CD4-positive, alpha-beta memory T cell (primary cell): ENCODE data around the gene KCTD17. TPM values are rescaled to one million over a fixed set of nuclear protein-coding genes. Genes with fewer than 3 reads are reported as not detected.

Experiments
- CTCF ChIA-PET: fragments of 350-600 bp; sonication (Branson Sonifier 250); formaldehyde crosslinking; loops from one replicate; lab custom pipeline; 2021; ENCODE audit warnings: inconsistent platforms; ENCODE audit not compliant: partially characterized antibody; lab: Charles Lee
- POLR2A ChIA-PET: fragments of 350-600 bp; sonication (Branson Sonifier 250); formaldehyde crosslinking; loops from one replicate; lab custom pipeline; 2021; ENCODE audit not compliant: partially characterized antibody; lab: Charles Lee
- DNase-seq, 5 donors: peaks; one replicate each; pipeline versions ENCODE4 v3.0.0 to v3.0.0-alpha.2; 2020 to 2022; ENCODE audit warnings: mixed read lengths in 1 of 5
- H3K27ac ChIP-seq: one replicate; pipeline ENCODE4 v1.7.0; 2013; ENCODE audit warnings: low read depth, low read length
- H3K27me3 ChIP-seq: 2 replicates; pipeline ENCODE4 v1.7.0; 2013; ENCODE audit warnings: mild to moderate bottlenecking, low read length, moderate library complexity; ENCODE audit not compliant: insufficient read depth
- H3K36me3 ChIP-seq: 2 replicates; pipeline ENCODE4 v1.7.0; 2013; ENCODE audit warnings: mild to moderate bottlenecking, low read length, moderate library complexity; ENCODE audit not compliant: insufficient read depth
- H3K4me1 ChIP-seq: 2 replicates; pipeline ENCODE4 v1.7.0; 2013; ENCODE audit warnings: mild to moderate bottlenecking, low read length, moderate library complexity; ENCODE audit not compliant: insufficient read depth
- H3K4me3 ChIP-seq, 2 donors: one replicate each; pipeline ENCODE4 v1.7.0; 2013; ENCODE audit warnings: low read length in 2 of 2, mild to moderate bottlenecking in 1 of 2
- H3K9me3 ChIP-seq, 2 donors: one replicate each; pipeline ENCODE4 v1.7.0; 2013; ENCODE audit warnings: low read length in 2 of 2, control low read depth in 1 of 2; ENCODE audit not compliant: control insufficient read depth in 1 of 2
- H3K27ac Mint-ChIP-seq, 7 donors: one replicate each; pipeline ENCODE4 v1.8.0; 2020 to 2021; ENCODE audit warnings: mixed read lengths in 7 of 7, mild to moderate bottlenecking in 6 of 7, inconsistent platforms in 3 of 7, moderate library complexity in 3 of 7
- H3K27me3 Mint-ChIP-seq, 2 donors: one replicate each; pipeline ENCODE4 v1.8.0; 2020 to 2021; ENCODE audit warnings: mixed read lengths in 2 of 2
- H3K36me3 Mint-ChIP-seq, 2 donors: one replicate each; pipeline ENCODE4 v1.8.0; 2020 to 2021; ENCODE audit warnings: mixed read lengths in 2 of 2, inconsistent platforms in 1 of 2, mild to moderate bottlenecking in 1 of 2
- H3K4me1 Mint-ChIP-seq, 4 donors: one replicate each; pipeline ENCODE4 v1.8.0; 2020 to 2021; ENCODE audit warnings: mixed read lengths in 4 of 4, mild to moderate bottlenecking in 1 of 4
- H3K4me3 Mint-ChIP-seq, 8 donors: one replicate each; pipeline ENCODE4 v1.8.0; 2020 to 2021; ENCODE audit warnings: mixed read lengths in 8 of 8, mild to moderate bottlenecking in 7 of 8, moderate library complexity in 6 of 8, inconsistent platforms in 3 of 8
- H3K9me3 Mint-ChIP-seq, 8 donors: one replicate each; pipeline ENCODE4 v1.8.0; 2020 to 2021; ENCODE audit warnings: mixed read lengths in 8 of 8, mild to moderate bottlenecking in 5 of 8, inconsistent platforms in 3 of 8, moderate library complexity in 1 of 8
- intact Hi-C: fragments of 100-400 bp; cut with micrococcal nuclease; formaldehyde crosslinking; loops from one replicate; pipeline ENCODE4 v1.15.1; 2023
- polyA plus RNA-seq, 2 donors: library from polyadenylated mRNA; unstranded; fragments of 300-500 nt; fragmentation: Illumina TruSeq; gene quantifications; one replicate each; pipeline ENCODE4 v1.2.3, GENCODE V29; 2021
- total RNA-seq, 2 experiments: library from RNA; stranded (reverse); gene quantifications; one replicate each; pipeline ENCODE4 v1.2.3, GENCODE V29; 2021

KCTD17 gene
- total and polyA plus RNA-seq, 4 experiments from 2014 or later: 9.0 to 33.4 (median 22.7) TPM

DNA sequence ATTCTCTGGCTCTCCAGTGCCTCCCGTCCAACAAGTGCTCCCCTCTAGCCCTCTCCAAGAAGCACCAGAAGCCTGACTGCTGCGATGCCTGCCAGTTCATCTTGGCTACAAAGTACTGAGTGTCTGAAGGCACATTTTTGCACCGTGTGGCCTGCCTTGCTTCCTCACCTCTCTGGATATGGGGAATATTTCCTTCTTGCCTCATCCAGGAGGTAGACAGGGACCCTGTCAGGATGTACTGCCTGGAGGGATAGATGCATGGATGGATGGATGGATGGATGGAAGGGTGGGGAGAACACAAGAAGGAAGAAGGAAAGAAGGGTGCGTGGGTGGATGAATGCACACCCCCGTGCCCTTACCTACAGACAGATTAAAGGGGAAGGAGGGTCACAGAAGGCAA lies 27.6 kb downstream of the KCTD17 start:
- H3K4me3 Mint-ChIP-seq: peak overlapping the region in 7 of 8 donors; percentile 46 to 84 (median 77)
- intact Hi-C loops: loop anchor here (1.0 to 5.0 kb wide), 3 partner anchors 43 to 163 kb away; partner anchors contain the start of gene RAC2
- peaks cover 0 to 1% (median 0%) of the 10 kb centered on the region in 8 donors for H3K9me3 Mint-ChIP-seq
- H3K4me1 Mint-ChIP-seq: peaks cover 28 to 54% (median 40%) of the 10 kb centered on the region in 4 donors
- Histone ChIP-seq H3K27me3 (no peaks in the 10 kb centered on the region), H3K36me3 (no peaks in the 10 kb centered on the region), H3K4me1 (peaks cover 34% of the 10 kb centered on the region), H3K27ac (peak overlapping the region; percentile 71), H3K4me3 (peak overlapping the region; percentile 0 to 7), H3K9me3 (no peaks in the 10 kb centered on the region)
- ChIA-PET POLR2A (interaction anchor here (0.7 to 3.9 kb wide), 19 partner anchors 11 to 303 kb away, joined by 3 to 45 read pairs (median 5); partner anchors contain the start of genes IFT27, IL2RB and KCTD17), CTCF (interaction anchor here (0.7 to 2.9 kb wide), 21 partner anchors 24 to 488 kb away, joined by 3 to 61 read pairs (median 5); partner anchors contain the start of genes IL2RB and RAC2)
- H3K36me3 Mint-ChIP-seq: peaks cover 0 to 3% of the 10 kb centered on the region in 2 donors
- DNase-seq: no peak
- H3K27ac Mint-ChIP-seq: peak overlapping the region; percentile 94 to 100 (median 99)
- H3K27me3 Mint-ChIP-seq: peaks cover 4 to 5% of the 10 kb centered on the region in 2 donors

DNA sequence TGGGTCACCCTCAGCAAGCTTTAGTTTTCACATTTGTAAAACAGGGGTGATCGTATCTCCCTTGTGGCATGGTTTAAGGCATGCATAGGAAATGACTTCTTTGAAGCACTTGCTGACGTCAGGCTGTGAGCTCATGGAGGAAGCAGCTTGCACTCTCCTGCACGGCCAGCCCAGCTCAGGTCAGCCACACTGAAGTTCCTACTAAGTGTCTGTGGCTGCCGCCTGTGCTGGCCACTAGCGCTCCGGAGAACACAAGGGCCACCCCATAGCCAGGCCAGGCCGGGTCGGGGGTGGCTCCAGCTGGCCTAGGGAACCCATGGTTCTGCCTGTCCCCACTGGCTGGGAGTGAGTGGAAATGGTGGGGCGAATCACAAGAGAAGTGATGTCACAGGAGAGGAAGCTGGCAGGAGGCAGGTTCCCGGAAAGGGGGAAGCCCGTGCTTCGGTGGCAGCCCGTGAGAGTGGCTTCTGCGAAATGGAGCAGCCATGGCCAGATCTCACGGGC lies 28.2 kb downstream of the KCTD17 start:
- CTCF ChIA-PET: interaction anchor here (0.7 to 2.9 kb wide), 27 partner anchors 12 to 487 kb away, joined by 3 to 61 read pairs (median 4); partner anchors contain the start of genes IL2RB and RAC2

DNA sequence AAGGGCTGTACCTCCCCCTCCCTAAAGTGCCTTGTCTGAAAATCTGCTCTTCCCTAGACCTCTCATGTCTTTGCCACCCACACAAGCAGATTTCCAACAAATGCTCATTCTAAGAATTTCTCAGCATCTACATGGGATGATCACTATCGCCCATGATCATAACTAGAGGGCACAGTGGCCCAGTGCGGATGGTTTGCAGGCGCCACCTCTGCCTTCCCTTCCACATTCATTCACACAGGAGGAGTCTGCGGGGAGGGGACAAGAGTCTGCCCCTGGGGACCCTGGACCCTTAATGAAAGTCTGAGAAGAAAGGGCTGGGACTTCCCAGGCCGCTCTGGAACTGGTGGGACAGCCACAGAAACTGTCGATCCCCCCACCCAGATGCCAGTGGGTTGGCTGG lies 28.9 kb downstream of the KCTD17 start:
- ChIA-PET CTCF (interaction anchor here (0.9 to 2.9 kb wide), 21 partner anchors 11 to 486 kb away, joined by 3 to 61 read pairs (median 4); partner anchors contain the start of gene IL2RB), POLR2A (interaction anchor here (1.0 to 3.9 kb wide), 12 partner anchors 10 to 304 kb away, joined by 3 to 45 read pairs (median 6); partner anchors contain the start of genes IFT27 and IL2RB)
- Mint-ChIP-seq H3K4me3 (peak overlapping the region in 6 of 8 donors; percentile 27 to 84 (median 64)), H3K36me3 (peaks cover 0 to 3% of the 10 kb centered on the region in 2 donors), H3K27ac (peak overlapping the region; percentile 94 to 100 (median 99)), H3K27me3 (peaks cover 0 to 3% of the 10 kb centered on the region in 2 donors), H3K4me1 (peaks cover 28 to 54% (median 40%) of the 10 kb centered on the region in 4 donors), H3K9me3 (peaks cover 0 to 1% (median 0%) of the 10 kb centered on the region in 8 donors)
- Histone ChIP-seq H3K9me3 (no peaks in the 10 kb centered on the region), H3K4me1 (peaks cover 34% of the 10 kb centered on the region), H3K27ac (peak overlapping the region; percentile 71), H3K27me3 (no peaks in the 10 kb centered on the region), H3K36me3 (no peaks in the 10 kb centered on the region), H3K4me3 (no peak overlapping the region)
- no peak for DNase-seq
- intact Hi-C loops: no loop called here

More for the DNA sequence above, 28.2 kb downstream of the KCTD17 start:
- POLR2A ChIA-PET: interaction anchor here (0.7 to 3.9 kb wide), 20 partner anchors 10 to 304 kb away, joined by 3 to 45 read pairs (median 4); partner anchors contain the start of genes IFT27, IL2RB and KCTD17
- peak overlapping the region; percentile 21 to 84 (median 69) for H3K4me3 Mint-ChIP-seq
- H3K27ac Mint-ChIP-seq: peak overlapping the region; percentile 94 to 100 (median 99)
- H3K9me3 Mint-ChIP-seq: peaks cover 0 to 1% (median 0%) of the 10 kb centered on the region in 8 donors
- peaks cover 28 to 54% (median 40%) of the 10 kb centered on the region in 4 donors for H3K4me1 Mint-ChIP-seq
- Histone ChIP-seq H3K4me3 (no peak overlapping the region), H3K9me3 (no peaks in the 10 kb centered on the region), H3K27me3 (no peaks in the 10 kb centered on the region), H3K4me1 (peaks cover 34% of the 10 kb centered on the region), H3K36me3 (no peaks in the 10 kb centered on the region), H3K27ac (peak overlapping the region; percentile 71)
- intact Hi-C loops: loop anchor here (1.0 to 5.0 kb wide), 3 partner anchors 43 to 163 kb away; partner anchors contain the start of gene RAC2
- peaks cover 0 to 5% of the 10 kb centered on the region in 2 donors for H3K27me3 Mint-ChIP-seq
- H3K36me3 Mint-ChIP-seq: peaks cover 0 to 3% of the 10 kb centered on the region in 2 donors
- DNase-seq: peak; percentile 90 to 98 (median 94)

DNA sequence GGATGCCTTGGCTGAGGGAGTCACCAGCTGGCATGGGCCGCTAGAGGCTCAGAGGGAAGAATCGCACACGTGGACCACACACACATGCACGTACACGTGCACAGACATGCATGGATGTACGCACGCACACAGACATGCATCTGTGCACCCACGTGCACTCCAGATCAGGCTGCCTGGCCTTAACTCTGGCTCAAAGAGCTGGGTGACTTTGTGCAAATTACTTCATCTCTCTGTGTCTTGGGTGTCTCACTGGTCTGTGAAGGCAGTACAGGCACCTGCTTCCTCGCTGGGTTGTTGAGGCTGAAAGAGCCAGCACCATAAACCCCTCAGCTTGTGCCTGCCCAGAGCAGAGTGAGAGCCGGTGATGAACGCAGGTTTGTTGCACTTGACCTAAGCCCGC lies 29.3 kb downstream of the KCTD17 start:
- H3K4me1 Mint-ChIP-seq: peaks cover 28 to 54% (median 40%) of the 10 kb centered on the region in 4 donors
- peaks cover 0 to 3% of the 10 kb centered on the region in 2 donors for H3K36me3 Mint-ChIP-seq
- intact Hi-C loops: no loop called here
- Histone ChIP-seq H3K27me3 (no peaks in the 10 kb centered on the region), H3K27ac (peak overlapping the region; percentile 71), H3K36me3 (no peaks in the 10 kb centered on the region), H3K9me3 (no peaks in the 10 kb centered on the region), H3K4me1 (peaks cover 34% of the 10 kb centered on the region), H3K4me3 (no peak overlapping the region)
- H3K4me3 Mint-ChIP-seq: no peak overlapping the region
- no peaks in the 10 kb centered on the region for H3K9me3 Mint-ChIP-seq
- DNase-seq: no peak
- ChIA-PET POLR2A (interaction anchor here (1.8 to 3.9 kb wide), 4 partner anchors 41 to 137 kb away, joined by 7 to 37 read pairs (median 20); partner anchors contain the start of gene IL2RB), CTCF (interaction anchor here (1.3 to 2.2 kb wide), 2 partner anchors 36 to 119 kb away, joined by 4 to 7 read pairs; no protein-coding TSS in a partner anchor)
- peak overlapping the region; percentile 83 to 100 (median 99) for H3K27ac Mint-ChIP-seq
- peaks cover 0 to 3% of the 10 kb centered on the region in 2 donors for H3K27me3 Mint-ChIP-seq

DNA sequence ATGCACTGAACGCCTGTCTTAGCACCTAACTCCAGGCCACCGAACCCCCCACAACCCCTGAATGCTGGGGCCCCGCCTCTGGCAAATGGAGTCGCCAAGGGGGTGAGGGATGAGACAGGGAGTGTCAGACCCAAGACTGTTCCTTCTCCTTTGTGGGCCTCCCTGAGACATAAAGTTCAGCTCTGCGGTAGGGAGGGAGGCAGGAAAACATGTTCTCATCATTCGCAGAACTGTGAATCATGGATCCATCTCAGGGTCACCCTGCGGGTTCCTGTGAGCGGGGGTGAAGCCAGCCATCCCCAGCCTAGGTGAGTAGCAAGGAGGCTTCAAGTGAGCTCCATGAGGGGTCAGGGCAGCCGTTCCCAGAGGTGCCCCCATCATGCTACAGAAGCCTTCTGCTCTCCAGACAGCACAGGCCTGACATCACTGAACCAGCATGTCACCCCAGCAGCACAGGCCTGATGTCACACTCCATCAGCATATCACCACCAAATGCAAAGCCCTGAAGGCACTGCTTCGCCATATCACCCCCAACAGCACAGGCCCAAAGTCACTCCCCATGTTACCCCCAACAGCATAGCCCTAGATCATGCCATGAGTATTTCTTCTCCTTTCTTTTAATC lies 30.8 kb downstream of the KCTD17 start:
- peaks cover 28 to 54% (median 40%) of the 10 kb centered on the region in 4 donors for H3K4me1 Mint-ChIP-seq

DNA sequence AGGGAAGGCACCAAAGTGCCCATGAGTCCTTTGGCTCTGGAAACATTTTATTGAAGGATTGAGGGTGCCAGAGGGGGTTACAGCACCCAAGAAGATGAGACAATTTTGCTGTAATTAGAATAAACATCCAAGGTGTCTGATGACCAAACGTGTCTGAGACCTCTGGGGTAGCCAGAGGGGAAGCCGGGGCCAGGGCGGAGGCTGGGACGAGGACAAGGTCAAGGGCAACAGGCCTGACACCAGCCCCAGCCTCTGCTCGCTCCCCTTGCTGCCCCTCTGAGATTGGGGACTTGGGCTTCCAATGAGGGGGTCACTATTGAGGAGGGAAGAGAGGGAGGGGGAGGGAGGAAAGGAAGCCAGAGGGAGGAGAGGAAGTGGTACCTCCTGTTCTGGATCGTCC lies 32.4 kb downstream of the KCTD17 start:
- Histone ChIP-seq H3K27ac (no peak overlapping the region), H3K4me3 (no peak overlapping the region), H3K9me3 (no peaks in the 10 kb centered on the region), H3K27me3 (no peaks in the 10 kb centered on the region), H3K4me1 (peaks cover 28% of the 10 kb centered on the region), H3K36me3 (no peaks in the 10 kb centered on the region)
- Mint-ChIP-seq H3K4me3 (no peak overlapping the region), H3K27ac (peak overlapping the region in 4 of 7 donors; percentile 66 to 91 (median 86)), H3K36me3 (peaks cover 0 to 3% of the 10 kb centered on the region in 2 donors), H3K27me3 (peaks cover 0 to 3% of the 10 kb centered on the region in 2 donors), H3K4me1 (peaks cover 20 to 52% (median 36%) of the 10 kb centered on the region in 4 donors), H3K9me3 (no peaks in the 10 kb centered on the region)
- CTCF ChIA-PET: no interaction called here
- no peak for DNase-seq
- POLR2A ChIA-PET: no interaction called here
- intact Hi-C loops: no loop called here

More for the DNA sequence above, 30.8 kb downstream of the KCTD17 start:
- no peak for DNase-seq
- Mint-ChIP-seq H3K9me3 (no peaks in the 10 kb centered on the region), H3K27ac (peak overlapping the region; percentile 20 to 99 (median 73)), H3K27me3 (peaks cover 0 to 3% of the 10 kb centered on the region in 2 donors), H3K4me3 (no peak overlapping the region), H3K36me3 (peaks cover 0 to 3% of the 10 kb centered on the region in 2 donors)
- Histone ChIP-seq H3K36me3 (no peaks in the 10 kb centered on the region), H3K4me1 (peaks cover 34% of the 10 kb centered on the region), H3K27me3 (no peaks in the 10 kb centered on the region), H3K4me3 (no peak overlapping the region), H3K27ac (no peak overlapping the region), H3K9me3 (no peaks in the 10 kb centered on the region)
- intact Hi-C loops: no loop called here
- POLR2A ChIA-PET: interaction anchor here (1.9 kb wide), 1 partner anchor 40 kb away, joined by 8 read pairs; no protein-coding TSS in a partner anchor
- CTCF ChIA-PET: interaction anchor here (2.2 kb wide), 1 partner anchor 117 kb away, joined by 7 read pairs; no protein-coding TSS in a partner anchor
